CD8-positive, alpha-beta memory T cell (primary cell): ENCODE data around the gene HLA-DQA2. TPM values are rescaled to one million over a fixed set of nuclear protein-coding genes. Genes with fewer than 3 reads are reported as not detected.

Source experiments
- CTCF ChIA-PET: fragments of 350-600 bp; sonication (Branson Sonifier 250); formaldehyde crosslinking; loops from one replicate; lab custom pipeline; 2021; ENCODE audit warnings: antibody characterized with exemption; lab: Charles Lee
- POLR2A ChIA-PET: fragments of 350-600 bp; sonication (Branson Sonifier 250); formaldehyde crosslinking; loops from one replicate; lab custom pipeline; 2021; ENCODE audit warnings: antibody characterized with exemption; lab: Charles Lee
- DNase-seq, 5 donors: peaks; one replicate each; pipeline versions ENCODE4 v3.0.0 to v3.0.0-alpha.2; 2020 to 2022; ENCODE audit warnings: mixed read lengths in 1 of 5
- H3K27ac ChIP-seq: one replicate; pipeline ENCODE4 v1.7.0; 2013; ENCODE audit warnings: low read depth, mild to moderate bottlenecking, low read length, moderate library complexity
- H3K27me3 ChIP-seq: 2 replicates; pipeline ENCODE4 v1.7.0; 2013; ENCODE audit warnings: low read length, mild to moderate bottlenecking; ENCODE audit not compliant: insufficient read depth, poor library complexity, severe bottlenecking
- H3K36me3 ChIP-seq: 2 replicates; pipeline ENCODE4 v1.7.0; 2013; ENCODE audit warnings: mild to moderate bottlenecking, low read length, moderate library complexity; ENCODE audit not compliant: insufficient read depth
- H3K4me1 ChIP-seq: 2 replicates; pipeline ENCODE4 v1.7.0; 2013; ENCODE audit warnings: mild to moderate bottlenecking, low read length, moderate library complexity; ENCODE audit not compliant: insufficient read depth
- H3K4me3 ChIP-seq: 2 replicates; pipeline ENCODE4 v1.7.0; 2013; ENCODE audit warnings: mild to moderate bottlenecking, low read length
- H3K9me3 ChIP-seq: 2 replicates; pipeline ENCODE4 v1.7.0; 2013; ENCODE audit warnings: mild to moderate bottlenecking, low read length
- H3K27ac Mint-ChIP-seq, 8 donors: one replicate each; pipeline ENCODE4 v1.8.0; 2020 to 2021; ENCODE audit warnings: mixed read lengths in 8 of 8, mild to moderate bottlenecking in 6 of 8, inconsistent platforms in 3 of 8, moderate library complexity in 3 of 8
- H3K27me3 Mint-ChIP-seq, 2 donors: one replicate each; pipeline ENCODE4 v1.8.0; 2020 to 2021; ENCODE audit warnings: mixed read lengths in 2 of 2, mild to moderate bottlenecking in 1 of 2, moderate library complexity in 1 of 2
- H3K36me3 Mint-ChIP-seq, 3 donors: one replicate each; pipeline ENCODE4 v1.8.0; 2020 to 2021; ENCODE audit warnings: mixed read lengths in 3 of 3, inconsistent platforms in 1 of 3, mild to moderate bottlenecking in 1 of 3
- H3K4me1 Mint-ChIP-seq, 3 donors: one replicate each; pipeline ENCODE4 v1.8.0; 2020 to 2021; ENCODE audit warnings: mixed read lengths in 3 of 3, inconsistent platforms in 1 of 3, mild to moderate bottlenecking in 1 of 3
- H3K4me3 Mint-ChIP-seq, 7 donors: one replicate each; pipeline ENCODE4 v1.8.0; 2020 to 2021; ENCODE audit warnings: mixed read lengths in 7 of 7, mild to moderate bottlenecking in 6 of 7, moderate library complexity in 4 of 7, inconsistent platforms in 2 of 7
- H3K9me3 Mint-ChIP-seq, 5 donors: one replicate each; pipeline ENCODE4 v1.8.0; 2020 to 2022; ENCODE audit warnings: mixed read lengths in 5 of 5, mild to moderate bottlenecking in 3 of 5, moderate library complexity in 2 of 5, inconsistent platforms in 1 of 5
- polyA plus RNA-seq: library from polyadenylated mRNA; unstranded; fragments of 300-500 nt; fragmentation: Illumina TruSeq; gene quantifications from one replicate; pipeline ENCODE4 v1.2.3, GENCODE V29; 2021
- total RNA-seq, 2 experiments: library from RNA; stranded (reverse); gene quantifications; one replicate each; pipeline ENCODE4 v1.2.3, GENCODE V29; 2021

HLA-DQA2 gene
- total and polyA plus RNA-seq, 3 experiments from 2014 or later: 1.2 to 1.9 (median 1.2) TPM

DNA sequence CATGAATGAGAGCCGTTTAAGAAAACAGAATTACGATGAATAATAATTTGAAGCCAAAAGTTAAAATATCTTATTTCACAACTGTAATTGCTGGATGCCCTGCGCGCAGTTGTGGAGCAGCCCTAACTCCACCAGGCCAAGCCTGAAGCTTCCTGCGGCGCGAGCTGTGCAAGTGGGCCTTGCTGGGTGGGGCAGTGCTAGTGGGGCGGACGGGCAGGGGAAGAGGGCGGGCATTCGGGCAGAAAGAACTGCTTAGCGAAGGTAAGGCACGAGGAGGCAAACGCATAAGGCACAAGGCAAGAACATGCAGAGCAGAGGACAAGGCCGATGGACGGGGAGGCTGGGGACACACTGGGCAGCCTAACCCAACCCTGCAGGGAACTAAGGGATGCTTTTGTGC lies 19.9 kb downstream of the HLA-DQA2 start:
- Mint-ChIP-seq H3K9me3 (no peaks in the 10 kb centered on the region), H3K27ac (peak overlapping the region in 1 of 8 donors; percentile 35), H3K4me3 (peak overlapping the region in 2 of 7 donors; percentile 31 to 46), H3K4me1 (peaks cover 0 to 4% (median 0%) of the 10 kb centered on the region in 3 donors), H3K36me3 (no peaks in the 10 kb centered on the region), H3K27me3 (peaks cover 22 to 54% of the 10 kb centered on the region in 2 donors)
- H3K27me3 ChIP-seq: peaks cover 11% of the 10 kb centered on the region
- no peaks in the 10 kb centered on the region for H3K4me1 ChIP-seq
- H3K4me3 ChIP-seq: no peak overlapping the region
- CTCF ChIA-PET: no interaction called here
- POLR2A ChIA-PET: no interaction called here
- no peaks in the 10 kb centered on the region for H3K9me3 ChIP-seq
- H3K27ac ChIP-seq: no peak overlapping the region
- DNase-seq: peak in 1 of 5 donors; percentile 15
- no peaks in the 10 kb centered on the region for H3K36me3 ChIP-seq

DNA sequence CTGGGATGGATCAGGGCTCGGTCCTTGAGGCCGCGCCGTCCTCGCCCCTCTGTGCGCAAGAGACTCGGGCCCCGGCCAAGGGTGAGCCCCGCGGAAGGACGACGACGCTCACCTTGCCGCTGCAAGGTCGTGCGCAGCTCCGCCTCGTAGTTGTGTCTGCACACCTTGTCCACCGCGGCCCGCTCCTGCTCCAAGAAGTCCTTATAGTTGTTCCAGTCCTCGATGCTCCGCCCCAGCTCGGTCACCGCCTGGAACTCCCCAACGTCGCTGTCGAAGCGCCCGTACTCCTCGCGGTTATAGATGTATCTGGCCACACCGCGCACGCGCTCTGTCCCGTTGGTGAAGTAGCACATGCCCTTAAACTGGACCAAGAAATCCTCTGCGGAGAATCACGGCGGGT lies 20.4 kb downstream of the HLA-DQA2 start:
- Mint-ChIP-seq H3K36me3 (no peaks in the 10 kb centered on the region), H3K9me3 (no peaks in the 10 kb centered on the region), H3K4me3 (peak overlapping the region in 2 of 7 donors; percentile 13 to 35), H3K27ac (peak overlapping the region in 1 of 8 donors; percentile 79), H3K4me1 (peaks cover 0 to 4% (median 0%) of the 10 kb centered on the region in 3 donors), H3K27me3 (peaks cover 23 to 58% of the 10 kb centered on the region in 2 donors)
- H3K4me1 ChIP-seq: no peaks in the 10 kb centered on the region
- H3K27ac ChIP-seq: no peak overlapping the region
- peaks cover 13% of the 10 kb centered on the region for H3K27me3 ChIP-seq
- H3K4me3 ChIP-seq: no peak overlapping the region
- no peaks in the 10 kb centered on the region for H3K36me3 ChIP-seq
- CTCF ChIA-PET: no interaction called here
- no peaks in the 10 kb centered on the region for H3K9me3 ChIP-seq
- POLR2A ChIA-PET: no interaction called here
- no peak for DNase-seq

DNA sequence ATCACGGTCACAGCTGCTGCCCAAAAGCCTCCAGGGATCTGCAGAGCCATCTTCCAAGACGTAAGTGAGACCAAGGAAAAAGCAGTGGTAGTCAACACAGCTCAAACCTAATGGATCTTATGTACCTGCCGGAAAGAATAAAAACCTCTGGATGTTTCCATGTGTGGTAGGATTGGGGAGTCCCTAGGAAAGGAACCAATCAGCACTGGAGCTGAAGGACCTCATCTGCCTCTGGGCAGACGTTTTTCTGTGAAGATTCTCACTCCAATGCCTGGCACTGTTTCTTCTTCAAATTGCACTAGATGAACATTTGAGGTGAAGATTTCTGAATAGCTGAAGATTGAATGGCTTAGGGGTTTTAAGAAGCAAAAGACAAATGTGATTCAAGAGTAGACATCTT lies 22.2 kb downstream of the HLA-DQA2 start, which contains the start of gene HLA-DQB2:
Gene HLA-DQB2, minus strand, starts transcription at position 112 of the 400 bp plus-strand sequence. Its CDS starts 62 bp downstream, at position 50.
- H3K9me3 Mint-ChIP-seq: no peaks in the 10 kb centered on the region
- no peak for DNase-seq
- ChIA-PET CTCF (no interaction called here), POLR2A (no interaction called here)
- H3K4me1 Mint-ChIP-seq: peaks cover 0 to 4% (median 0%) of the 10 kb centered on the region in 3 donors
- Histone ChIP-seq H3K27me3 (peaks cover 13% of the 10 kb centered on the region), H3K36me3 (no peaks in the 10 kb centered on the region), H3K4me1 (no peaks in the 10 kb centered on the region), H3K27ac (no peak within 1 kb of the TSS), H3K9me3 (no peaks in the 10 kb centered on the region), H3K4me3 (no peak within 1 kb of the TSS)
- no peak within 1 kb of the TSS for H3K4me3 Mint-ChIP-seq
- peaks cover 30 to 65% of the 10 kb centered on the region in 2 donors for H3K27me3 Mint-ChIP-seq
- H3K36me3 Mint-ChIP-seq: no peaks in the 10 kb centered on the region
- H3K27ac Mint-ChIP-seq: no peak within 1 kb of the TSS

DNA sequence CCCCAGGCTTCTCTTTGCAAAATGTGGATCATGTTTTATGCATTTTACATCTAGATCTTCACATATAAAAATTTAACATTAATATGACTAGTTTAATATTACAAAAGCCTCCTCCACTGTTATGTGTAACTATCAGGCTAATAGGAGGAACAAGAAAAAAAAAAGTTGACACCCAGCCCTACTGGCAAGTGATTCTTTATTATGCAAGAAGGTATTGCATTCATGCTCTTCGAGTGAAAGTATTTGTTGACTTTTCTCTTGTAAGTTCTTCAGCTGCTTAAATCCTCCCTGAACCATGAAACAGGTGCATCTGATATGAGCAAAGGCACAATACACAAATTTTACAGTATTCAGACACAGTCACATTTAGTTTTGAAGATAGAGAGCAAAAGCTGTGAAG lies 22.9 kb downstream of the HLA-DQA2 start:
- no peak overlapping the region for H3K4me3 Mint-ChIP-seq
- peaks cover 0 to 4% (median 0%) of the 10 kb centered on the region in 3 donors for H3K4me1 Mint-ChIP-seq
- no peaks in the 10 kb centered on the region for H3K9me3 Mint-ChIP-seq
- POLR2A ChIA-PET: no interaction called here
- H3K27me3 Mint-ChIP-seq: peaks cover 32 to 70% of the 10 kb centered on the region in 2 donors
- no peaks in the 10 kb centered on the region for H3K36me3 Mint-ChIP-seq
- Histone ChIP-seq H3K9me3 (no peaks in the 10 kb centered on the region), H3K4me1 (no peaks in the 10 kb centered on the region), H3K4me3 (no peak overlapping the region), H3K27me3 (peaks cover 13% of the 10 kb centered on the region), H3K27ac (no peak overlapping the region), H3K36me3 (no peaks in the 10 kb centered on the region)
- CTCF ChIA-PET: no interaction called here
- no peak overlapping the region for H3K27ac Mint-ChIP-seq
- no peak for DNase-seq

DNA sequence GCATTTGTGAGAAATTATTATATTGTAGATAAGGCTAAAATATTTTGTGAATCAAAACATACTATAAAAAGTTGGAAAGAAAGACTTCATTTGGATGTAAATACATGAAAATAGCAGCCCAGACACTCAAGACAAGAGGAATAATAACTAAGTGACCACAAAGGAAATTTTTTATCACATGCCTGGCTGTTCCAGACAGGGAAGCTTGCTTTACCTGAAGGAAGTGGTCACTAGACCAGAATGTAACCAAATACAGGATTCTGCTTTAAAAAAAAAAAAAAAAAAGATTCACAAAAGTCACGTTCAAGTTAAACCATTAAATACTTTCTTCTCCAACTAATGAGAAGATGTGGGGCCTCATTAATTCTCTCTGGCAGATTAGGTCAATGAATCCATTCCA lies 31.5 kb downstream of the HLA-DQA2 start:
- peaks cover 27 to 76% of the 10 kb centered on the region in 2 donors for H3K27me3 Mint-ChIP-seq
- H3K4me3 ChIP-seq: no peak overlapping the region
- ChIA-PET CTCF (no interaction called here), POLR2A (no interaction called here)
- peaks cover 4% of the 10 kb centered on the region for H3K27me3 ChIP-seq
- H3K4me1 ChIP-seq: no peaks in the 10 kb centered on the region
- H3K9me3 Mint-ChIP-seq: no peaks in the 10 kb centered on the region
- no peak overlapping the region for H3K27ac Mint-ChIP-seq
- no peaks in the 10 kb centered on the region for H3K36me3 ChIP-seq
- no peak overlapping the region for H3K4me3 Mint-ChIP-seq
- H3K36me3 Mint-ChIP-seq: peaks cover 0 to 2% (median 0%) of the 10 kb centered on the region in 3 donors
- no peaks in the 10 kb centered on the region for H3K9me3 ChIP-seq
- no peak for DNase-seq
- no peak overlapping the region for H3K27ac ChIP-seq
- peaks cover 2 to 5% (median 3%) of the 10 kb centered on the region in 3 donors for H3K4me1 Mint-ChIP-seq

DNA sequence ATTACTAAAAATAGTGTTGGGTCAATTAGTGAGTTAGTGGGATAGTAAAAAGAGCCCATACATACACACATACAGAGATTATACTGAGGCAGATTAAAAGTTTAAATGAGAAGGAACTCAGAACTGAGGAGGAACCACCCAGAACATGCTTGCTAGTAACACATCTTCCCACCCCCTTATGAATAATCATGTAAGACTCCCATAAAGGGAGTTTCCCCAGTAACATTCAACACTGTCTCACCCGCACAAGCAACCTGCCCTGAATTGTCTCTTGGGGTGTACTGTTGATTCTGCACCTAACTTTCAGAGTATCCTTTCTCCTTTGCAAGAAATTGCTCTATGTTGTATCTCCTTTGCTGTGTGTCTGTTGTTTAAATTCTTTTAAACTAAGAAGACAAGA lies 33.2 kb downstream of the HLA-DQA2 start:
- H3K4me1 ChIP-seq: no peaks in the 10 kb centered on the region
- Mint-ChIP-seq H3K27ac (no peak overlapping the region), H3K4me1 (peaks cover 2 to 5% (median 3%) of the 10 kb centered on the region in 3 donors), H3K4me3 (no peak overlapping the region), H3K27me3 (peaks cover 20 to 62% of the 10 kb centered on the region in 2 donors), H3K36me3 (peaks cover 0 to 2% (median 0%) of the 10 kb centered on the region in 3 donors), H3K9me3 (no peaks in the 10 kb centered on the region)
- CTCF ChIA-PET: no interaction called here
- peaks cover 4% of the 10 kb centered on the region for H3K27me3 ChIP-seq
- H3K9me3 ChIP-seq: no peaks in the 10 kb centered on the region
- no peak for DNase-seq
- no peaks in the 10 kb centered on the region for H3K36me3 ChIP-seq
- H3K27ac ChIP-seq: no peak overlapping the region
- no peak overlapping the region for H3K4me3 ChIP-seq
- POLR2A ChIA-PET: no interaction called here

DNA sequence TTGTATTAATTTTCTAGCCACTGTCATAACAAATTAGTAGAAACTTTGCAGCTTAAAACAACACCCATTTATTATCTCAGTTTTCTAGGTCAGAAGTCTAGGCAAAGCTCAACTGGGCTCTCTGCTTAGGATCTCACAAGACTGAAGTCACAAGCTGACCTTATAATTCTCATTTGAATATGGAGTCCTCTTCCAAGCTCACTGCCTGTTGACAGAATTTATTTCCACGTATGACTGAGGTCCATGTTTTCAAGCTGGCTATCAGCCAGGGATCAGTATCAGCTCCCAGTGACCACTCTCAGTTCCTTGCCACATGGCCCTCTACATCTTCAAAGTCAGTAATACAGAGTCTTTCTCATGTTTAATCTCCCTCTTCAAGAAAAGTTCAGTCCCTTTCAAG lies 33.9 kb downstream of the HLA-DQA2 start:
- H3K27me3 Mint-ChIP-seq: peaks cover 20 to 60% of the 10 kb centered on the region in 2 donors
- Histone ChIP-seq H3K4me3 (no peak overlapping the region), H3K27ac (no peak overlapping the region), H3K9me3 (no peaks in the 10 kb centered on the region), H3K36me3 (no peaks in the 10 kb centered on the region), H3K27me3 (peaks cover 4% of the 10 kb centered on the region), H3K4me1 (no peaks in the 10 kb centered on the region)
- no peak overlapping the region for H3K4me3 Mint-ChIP-seq
- peaks cover 2 to 5% (median 3%) of the 10 kb centered on the region in 3 donors for H3K4me1 Mint-ChIP-seq
- ChIA-PET POLR2A (no interaction called here), CTCF (no interaction called here)
- DNase-seq: no peak
- peaks cover 0 to 2% (median 0%) of the 10 kb centered on the region in 3 donors for H3K36me3 Mint-ChIP-seq
- no peak overlapping the region for H3K27ac Mint-ChIP-seq
- H3K9me3 Mint-ChIP-seq: no peaks in the 10 kb centered on the region

DNA sequence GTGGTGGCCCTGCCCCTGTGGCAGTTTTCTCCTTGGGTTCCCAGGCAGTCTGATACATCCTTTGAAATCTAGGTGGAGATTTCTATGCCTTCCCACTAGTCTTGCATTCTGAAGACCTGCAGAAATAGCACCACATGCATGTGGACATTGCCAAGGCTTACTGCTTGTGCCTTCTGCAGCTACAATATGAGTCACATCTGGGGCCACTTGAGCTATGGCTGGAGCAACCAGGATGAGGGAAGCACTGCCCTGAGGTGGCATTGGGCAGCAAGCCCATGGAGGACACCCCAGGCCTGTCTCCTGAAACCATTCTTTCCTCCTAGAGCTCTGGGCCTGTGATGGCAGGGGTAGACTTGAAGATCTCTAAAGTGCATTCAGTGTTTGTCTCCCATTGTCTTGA lies 37.8 kb downstream of the HLA-DQA2 start:
- Histone ChIP-seq H3K36me3 (no peaks in the 10 kb centered on the region), H3K27me3 (peaks cover 4% of the 10 kb centered on the region), H3K9me3 (no peaks in the 10 kb centered on the region), H3K4me3 (no peak overlapping the region), H3K4me1 (no peaks in the 10 kb centered on the region), H3K27ac (no peak overlapping the region)
- Mint-ChIP-seq H3K4me3 (no peak overlapping the region), H3K9me3 (peaks cover 0 to 17% (median 13%) of the 10 kb centered on the region in 5 donors), H3K27ac (no peak overlapping the region), H3K27me3 (peaks cover 12 to 52% of the 10 kb centered on the region in 2 donors), H3K4me1 (no peaks in the 10 kb centered on the region), H3K36me3 (peaks cover 0 to 15% (median 2%) of the 10 kb centered on the region in 3 donors)
- ChIA-PET POLR2A (no interaction called here), CTCF (no interaction called here)
- DNase-seq: no peak
